Dedifferentiated amniotic fluid mesenchymal stem cell (primary cell): Measurements from ENCODE around the gene GAS5.
A peak's percentile ranks its signal among the peaks of the same experiment; 100 is the strongest.

Experiments used
- DNase-seq: peaks from one replicate; pipeline ENCODE4 v3.0.0-alpha.2; 2016; ENCODE audit errors: extremely low spot score

Gene GAS5

GRCh38 chr1:173824315-173825081, 43.3 kb downstream of the GAS5 start, which contains the start of the genes CENPL and DARS2:
CENPL (minus strand) TSS chr1:173824883; CDS start chr1:173811299, 13,584 bp downstream.
DARS2 (plus strand) TSS chr1:173824673; CDS start chr1:173825230, 557 bp downstream.
- peak; percentile 97 for DNase-seq

- DNase-seq: no peak
These were observed 43.9 kb downstream of the GAS5 start for GRCh38 chr1:173823781-173824314.

- no peak for DNase-seq
These were observed 46.1 kb downstream of the GAS5 start for GRCh38 chr1:173821680-173822079.

- DNase-seq: no peak
These were observed 49.3 kb downstream of the GAS5 start for GRCh38 chr1:173818459-173818858.
